Testis (tissue), 2 donors: ENCODE measurements around the gene ARF3.

Experiments used
- CTCF ChIP-seq, 3 experiments: fragments of 450-650 bp in 2 of 3; fragments of 200-600 bp in 1 of 3; sonication (generic) in 1 of 3; IDR thresholded peaks; one replicate each; pipeline ENCODE4 v1.5.1; 2016 to 2019; ENCODE audit warnings: antibody characterized with exemption in 3 of 3, mild to moderate bottlenecking in 2 of 3, moderate library complexity in 1 of 3
- POLR2A ChIP-seq: fragments of 450-650 bp; IDR thresholded peaks from one replicate; pipeline ENCODE4 v1.6.1; 2017; ENCODE audit warnings: antibody characterized with exemption, mild to moderate bottlenecking, moderate library complexity

DNA sequence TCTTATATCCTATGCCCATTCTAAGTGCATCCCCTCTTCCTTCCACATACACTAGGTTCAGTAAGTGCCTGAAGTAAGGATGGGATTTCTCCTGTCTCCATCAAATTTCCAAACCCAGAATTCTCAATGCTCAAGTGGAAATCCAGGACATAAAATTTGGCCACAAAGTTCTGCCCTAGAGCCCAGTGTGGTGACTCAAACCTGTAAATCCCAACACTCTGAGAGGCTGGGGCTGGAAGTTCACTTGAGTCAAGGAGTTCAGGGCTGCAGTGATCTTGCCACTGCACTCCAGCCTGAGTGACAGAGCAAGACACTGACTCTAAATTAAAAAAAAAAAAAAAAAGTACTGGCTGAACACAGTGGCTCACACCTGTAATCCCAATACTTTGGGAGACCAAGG, 4.5 kb upstream of the ARF3 start:
- no peak for TF ChIP-seq CTCF (IDR thresholded peaks at IDR 0.05)
- TF ChIP-seq POLR2A: no peak
